ENCODE measurements around the gene UBXN7.
"Not testable (repeated sequence)": the region's sequence is repeated elsewhere in the genome, so short reads cannot be mapped to it uniquely, and the experiment has no call there.

UBXN7 gene, protein sequence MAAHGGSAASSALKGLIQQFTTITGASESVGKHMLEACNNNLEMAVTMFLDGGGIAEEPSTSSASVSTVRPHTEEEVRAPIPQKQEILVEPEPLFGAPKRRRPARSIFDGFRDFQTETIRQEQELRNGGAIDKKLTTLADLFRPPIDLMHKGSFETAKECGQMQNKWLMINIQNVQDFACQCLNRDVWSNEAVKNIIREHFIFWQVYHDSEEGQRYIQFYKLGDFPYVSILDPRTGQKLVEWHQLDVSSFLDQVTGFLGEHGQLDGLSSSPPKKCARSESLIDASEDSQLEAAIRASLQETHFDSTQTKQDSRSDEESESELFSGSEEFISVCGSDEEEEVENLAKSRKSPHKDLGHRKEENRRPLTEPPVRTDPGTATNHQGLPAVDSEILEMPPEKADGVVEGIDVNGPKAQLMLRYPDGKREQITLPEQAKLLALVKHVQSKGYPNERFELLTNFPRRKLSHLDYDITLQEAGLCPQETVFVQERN

DNA sequence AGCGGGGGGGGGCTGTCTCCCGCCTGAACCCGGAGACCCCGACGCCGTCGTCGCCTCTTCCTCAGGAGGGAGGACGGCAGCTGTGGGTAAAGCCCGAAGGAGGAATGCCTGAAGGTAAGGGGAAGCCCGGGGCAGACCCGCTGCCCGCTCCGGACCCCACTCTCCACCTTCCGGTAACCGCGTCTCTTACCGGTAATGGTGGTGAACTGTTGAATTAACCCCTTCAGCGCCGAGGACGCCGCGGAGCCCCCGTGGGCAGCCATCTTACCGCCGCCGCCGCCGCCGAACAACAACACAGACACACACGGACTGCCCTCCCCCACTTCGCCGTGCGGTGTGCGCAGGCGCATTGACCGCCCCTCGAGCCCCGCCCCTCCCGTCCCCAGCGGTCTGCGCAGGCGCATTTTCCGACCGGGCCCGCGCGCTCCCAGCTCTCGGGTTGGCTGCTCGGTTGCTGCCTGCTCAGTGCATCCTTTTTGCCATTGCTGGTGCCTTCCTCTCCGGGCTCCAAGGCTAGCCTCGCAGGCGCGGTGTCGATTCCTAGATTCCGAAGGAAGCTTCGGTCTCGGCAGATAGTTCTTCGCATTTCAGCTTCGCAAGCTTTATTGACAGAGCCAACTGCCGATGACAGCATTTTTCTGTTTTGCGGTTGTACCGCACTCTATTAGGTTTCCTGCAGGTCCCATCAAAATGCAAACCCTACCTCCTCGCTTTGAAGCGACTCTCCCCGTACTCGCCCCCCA, at the start of gene UBXN7:
UBXN7 (minus strand) TSS at position 291 of the 743 bp plus-strand sequence; CDS start at position 263, 28 bp downstream.
- Histone ChIP-seq H3K9ac (ENCODE audit: low read length) (peak within 1 kb of the TSS; percentile 85), H3K9me3 (ENCODE audit: control insufficient read depth, insufficient read depth, low read depth, low read length) (no peaks in the 10 kb centered on the region), H3K36me3 (ENCODE audit: control insufficient read depth, insufficient read depth, low read length) (peaks cover 7% of the 10 kb centered on the region), H3K27ac (ENCODE audit: low read depth, low read length) (peak within 1 kb of the TSS; percentile 87), H3K4me1 (ENCODE audit: control insufficient read depth, insufficient read depth, low read length) (no peaks in the 10 kb centered on the region), H3K4me3 (ENCODE audit: low read depth, low read length) (peak within 1 kb of the TSS; percentile 95), H3K27me3 (ENCODE audit: control insufficient read depth, insufficient read depth, low read length) (no peaks in the 10 kb centered on the region)

- Histone ChIP-seq H3K4me1 (ENCODE audit: control insufficient read depth, insufficient read depth, low read length) (no peaks in the 10 kb centered on the region), H3K27ac (ENCODE audit: low read depth, low read length) (no peak overlapping the region), H3K9me3 (ENCODE audit: control insufficient read depth, insufficient read depth, low read depth, low read length) (no peaks in the 10 kb centered on the region), H3K27me3 (ENCODE audit: control insufficient read depth, insufficient read depth, low read length) (no peaks in the 10 kb centered on the region), H3K4me3 (ENCODE audit: low read depth, low read length) (no peak overlapping the region), H3K36me3 (ENCODE audit: control insufficient read depth, insufficient read depth, low read length) (peaks cover 83% of the 10 kb centered on the region), H3K9ac (ENCODE audit: low read length) (no peak overlapping the region)
These were observed 45.5 kb upstream of the UBXN7 start for GRCh38 chr3:196477678-196478077.

DNA sequence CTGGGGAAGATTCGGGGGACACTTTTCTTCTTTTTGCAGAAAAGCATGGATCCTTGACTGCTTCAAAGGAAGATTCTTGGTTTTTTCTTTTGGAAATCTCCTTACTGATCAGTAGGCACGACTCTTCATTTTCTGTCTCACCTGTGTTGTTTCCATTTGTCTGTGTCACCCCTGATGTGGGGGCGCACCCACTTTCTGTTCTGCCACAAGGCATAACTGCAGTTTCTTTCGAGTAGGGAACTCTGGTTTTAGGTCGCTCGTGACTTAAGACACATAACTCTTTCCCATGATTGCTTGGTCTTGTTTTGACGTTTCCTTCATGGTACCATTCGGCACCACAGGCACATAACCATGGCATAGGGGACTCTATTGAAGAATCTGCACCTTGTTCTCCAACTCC, 40.1 kb upstream of the UBXN7 start:
- H3K27ac ChIP-seq (ENCODE audit: low read depth, low read length), result no peak overlapping the region
- no peak overlapping the region for H3K4me3 ChIP-seq (ENCODE audit: low read depth, low read length)
- H3K9ac ChIP-seq (ENCODE audit: low read length), result no peak overlapping the region
- peaks cover 69% of the 10 kb centered on the region for H3K36me3 ChIP-seq (ENCODE audit: control insufficient read depth, insufficient read depth, low read length)
- H3K4me1 ChIP-seq (ENCODE audit: control insufficient read depth, insufficient read depth, low read length), result no peaks in the 10 kb centered on the region
- no peaks in the 10 kb centered on the region for H3K27me3 ChIP-seq (ENCODE audit: control insufficient read depth, insufficient read depth, low read length)
- H3K9me3 ChIP-seq (ENCODE audit: control insufficient read depth, insufficient read depth, low read depth, low read length), result no peaks in the 10 kb centered on the region

GRCh38 chr3:196471551-196471950, 39.3 kb upstream of the UBXN7 start:
- no peaks in the 10 kb centered on the region for H3K9me3 ChIP-seq (ENCODE audit: control insufficient read depth, insufficient read depth, low read depth, low read length)
- no peaks in the 10 kb centered on the region for H3K4me1 ChIP-seq (ENCODE audit: control insufficient read depth, insufficient read depth, low read length)
- H3K27ac ChIP-seq (ENCODE audit: low read depth, low read length), result no peak overlapping the region
- no peak overlapping the region for H3K4me3 ChIP-seq (ENCODE audit: low read depth, low read length)
- no peaks in the 10 kb centered on the region for H3K27me3 ChIP-seq (ENCODE audit: control insufficient read depth, insufficient read depth, low read length)
- H3K36me3 ChIP-seq (ENCODE audit: control insufficient read depth, insufficient read depth, low read length), result peaks cover 64% of the 10 kb centered on the region
- no peak overlapping the region for H3K9ac ChIP-seq (ENCODE audit: low read length)

DNA sequence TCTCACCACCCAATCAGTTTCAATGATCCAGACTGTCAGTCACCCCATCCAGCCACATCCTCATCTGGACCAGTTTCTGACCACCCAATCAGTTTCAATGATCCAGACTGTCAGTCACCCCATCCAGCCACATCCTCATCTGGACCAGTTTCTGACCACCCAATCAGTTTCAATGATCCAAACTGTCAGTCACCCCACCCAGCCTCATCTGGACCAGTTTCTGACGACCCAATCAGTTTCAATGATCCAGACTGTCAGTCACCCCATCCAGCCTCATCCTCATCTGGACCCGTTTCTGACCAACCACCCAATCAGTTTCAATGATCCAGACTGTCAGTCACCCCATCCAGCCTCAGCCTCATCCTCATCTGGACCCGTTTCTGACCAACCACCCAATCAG, 38.0 kb upstream of the UBXN7 start:
- H3K9me3 ChIP-seq (ENCODE audit: control insufficient read depth, insufficient read depth, low read depth, low read length); H3K27ac ChIP-seq (ENCODE audit: low read depth, low read length); H3K9ac ChIP-seq (ENCODE audit: low read length); H3K27me3 ChIP-seq (ENCODE audit: control insufficient read depth, insufficient read depth, low read length); H3K4me3 ChIP-seq (ENCODE audit: low read depth, low read length); H3K4me1 ChIP-seq (ENCODE audit: control insufficient read depth, insufficient read depth, low read length): not testable (repeated sequence)
- H3K36me3 ChIP-seq (ENCODE audit: control insufficient read depth, insufficient read depth, low read length), result peaks cover 59% of the 10 kb centered on the region

DNA sequence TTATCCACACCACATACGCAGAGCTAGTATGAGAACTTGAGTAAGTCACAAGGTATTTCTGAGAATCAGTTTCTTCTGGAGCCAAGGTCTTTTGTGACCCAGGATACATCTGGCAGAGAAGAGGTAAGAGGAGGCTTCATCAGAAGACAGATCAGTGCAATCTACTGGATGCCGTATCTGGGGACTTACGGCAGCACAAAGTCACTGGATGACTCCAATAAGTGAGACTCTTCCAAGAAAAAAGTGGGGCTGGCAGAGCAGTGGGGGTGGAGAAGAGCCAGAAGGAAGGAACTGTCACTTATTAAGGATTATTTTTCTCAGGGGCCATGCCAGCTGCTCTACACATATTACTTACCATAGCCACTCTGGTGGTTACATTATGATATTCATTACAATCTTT, 31.6 kb upstream of the UBXN7 start:
- Histone ChIP-seq H3K9ac (ENCODE audit: low read length) (no peak overlapping the region), H3K9me3 (ENCODE audit: control insufficient read depth, insufficient read depth, low read depth, low read length) (no peaks in the 10 kb centered on the region), H3K4me1 (ENCODE audit: control insufficient read depth, insufficient read depth, low read length) (no peaks in the 10 kb centered on the region), H3K27me3 (ENCODE audit: control insufficient read depth, insufficient read depth, low read length) (no peaks in the 10 kb centered on the region), H3K27ac (ENCODE audit: low read depth, low read length) (no peak overlapping the region), H3K36me3 (ENCODE audit: control insufficient read depth, insufficient read depth, low read length) (peaks cover 10% of the 10 kb centered on the region), H3K4me3 (ENCODE audit: low read depth, low read length) (no peak overlapping the region)

DNA sequence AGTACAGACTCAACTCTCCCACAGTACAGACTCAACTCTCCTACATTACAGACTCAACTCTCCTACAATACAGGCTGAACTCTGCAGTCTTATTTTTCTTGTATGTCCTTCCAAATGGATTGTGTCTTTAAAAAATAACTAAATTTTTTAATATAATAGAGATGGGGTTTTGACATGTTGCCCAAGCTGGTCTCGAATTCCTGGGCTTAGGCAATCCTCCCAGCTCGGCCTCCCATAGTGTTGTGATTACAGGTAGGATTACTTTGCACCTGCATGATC, 31.2 kb upstream of the UBXN7 start:
- Histone ChIP-seq H3K36me3 (ENCODE audit: control insufficient read depth, insufficient read depth, low read length) (peaks cover 6% of the 10 kb centered on the region), H3K27me3 (ENCODE audit: control insufficient read depth, insufficient read depth, low read length) (no peaks in the 10 kb centered on the region), H3K9ac (ENCODE audit: low read length) (no peak overlapping the region), H3K27ac (ENCODE audit: low read depth, low read length) (no peak overlapping the region), H3K4me3 (ENCODE audit: low read depth, low read length) (no peak overlapping the region), H3K9me3 (ENCODE audit: control insufficient read depth, insufficient read depth, low read depth, low read length) (no peaks in the 10 kb centered on the region), H3K4me1 (ENCODE audit: control insufficient read depth, insufficient read depth, low read length) (no peaks in the 10 kb centered on the region)

DNA sequence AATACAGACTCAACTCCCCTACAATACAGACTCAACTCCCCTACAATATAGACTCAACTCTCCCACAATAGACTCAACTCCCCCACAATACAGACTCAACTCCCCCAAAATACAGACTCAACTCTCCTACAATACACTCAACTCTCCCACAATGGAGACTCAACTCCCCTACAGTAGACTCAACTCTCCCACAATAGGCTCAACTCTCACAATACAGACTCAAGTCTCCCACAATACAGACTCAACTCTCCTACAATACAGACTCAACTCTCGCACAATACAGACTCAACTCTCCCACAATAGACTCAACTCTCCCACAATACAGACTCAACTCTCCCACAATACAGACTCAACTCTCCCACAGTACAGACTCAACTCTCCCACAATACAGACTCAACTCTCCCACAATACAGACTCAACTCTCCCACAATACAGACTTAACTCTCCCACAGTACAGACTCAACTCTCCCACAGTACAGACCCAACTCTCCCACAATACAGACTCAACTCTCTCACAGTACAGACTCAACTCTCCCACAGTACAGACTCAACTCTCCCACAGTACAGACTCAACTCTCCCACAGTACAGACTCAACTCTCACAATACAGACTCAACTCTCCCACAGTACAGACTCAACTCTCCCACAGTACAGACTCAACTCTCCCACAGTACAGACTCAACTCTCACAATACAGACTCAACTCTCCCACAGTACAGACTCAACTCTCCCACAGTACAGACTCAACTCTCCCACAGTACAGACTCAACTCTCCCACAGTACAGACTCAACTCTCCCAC, 30.7 kb upstream of the UBXN7 start:
- H3K9ac ChIP-seq (ENCODE audit: low read length); H3K4me1 ChIP-seq (ENCODE audit: control insufficient read depth, insufficient read depth, low read length); H3K9me3 ChIP-seq (ENCODE audit: control insufficient read depth, insufficient read depth, low read depth, low read length); H3K36me3 ChIP-seq (ENCODE audit: control insufficient read depth, insufficient read depth, low read length); H3K27ac ChIP-seq (ENCODE audit: low read depth, low read length); H3K4me3 ChIP-seq (ENCODE audit: low read depth, low read length); H3K27me3 ChIP-seq (ENCODE audit: control insufficient read depth, insufficient read depth, low read length): not testable (repeated sequence)

DNA sequence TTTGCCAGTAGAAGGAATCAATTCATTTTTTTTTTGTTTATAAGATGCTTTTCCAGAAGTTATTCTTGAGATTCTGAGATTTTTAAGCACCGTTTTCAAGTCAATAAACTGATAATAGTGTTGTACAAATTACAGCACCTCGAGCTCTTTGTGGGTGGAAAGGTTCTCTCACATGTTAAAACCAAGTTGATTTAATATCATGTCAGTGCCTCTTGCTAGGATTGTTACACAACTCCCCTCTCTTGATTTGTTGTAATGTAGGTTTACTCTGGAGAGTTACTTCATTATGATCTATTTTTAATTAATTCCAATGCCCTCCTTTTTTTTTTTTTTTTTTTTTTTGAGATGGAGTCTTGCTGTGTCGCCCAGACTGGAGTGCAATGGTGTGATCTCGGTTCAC, 25.8 kb upstream of the UBXN7 start:
- H3K9ac ChIP-seq (ENCODE audit: low read length), result no peak overlapping the region
- H3K36me3 ChIP-seq (ENCODE audit: control insufficient read depth, insufficient read depth, low read length), result no peaks in the 10 kb centered on the region
- H3K4me3 ChIP-seq (ENCODE audit: low read depth, low read length), result no peak overlapping the region
- H3K27ac ChIP-seq (ENCODE audit: low read depth, low read length), result no peak overlapping the region
- H3K4me1 ChIP-seq (ENCODE audit: control insufficient read depth, insufficient read depth, low read length), result no peaks in the 10 kb centered on the region
- H3K9me3 ChIP-seq (ENCODE audit: control insufficient read depth, insufficient read depth, low read depth, low read length), result no peaks in the 10 kb centered on the region
- no peaks in the 10 kb centered on the region for H3K27me3 ChIP-seq (ENCODE audit: control insufficient read depth, insufficient read depth, low read length)

GRCh38 chr3:196457470-196457869, 25.2 kb upstream of the UBXN7 start:
- not testable (repeated sequence) for H3K4me1 ChIP-seq (ENCODE audit: control insufficient read depth, insufficient read depth, low read length); H3K27me3 ChIP-seq (ENCODE audit: control insufficient read depth, insufficient read depth, low read length); H3K9ac ChIP-seq (ENCODE audit: low read length); H3K36me3 ChIP-seq (ENCODE audit: control insufficient read depth, insufficient read depth, low read length); H3K27ac ChIP-seq (ENCODE audit: low read depth, low read length); H3K4me3 ChIP-seq (ENCODE audit: low read depth, low read length); H3K9me3 ChIP-seq (ENCODE audit: control insufficient read depth, insufficient read depth, low read depth, low read length)

- Histone ChIP-seq H3K27me3 (ENCODE audit: control insufficient read depth, insufficient read depth, low read length) (no peaks in the 10 kb centered on the region), H3K36me3 (ENCODE audit: control insufficient read depth, insufficient read depth, low read length) (no peaks in the 10 kb centered on the region), H3K27ac (ENCODE audit: low read depth, low read length) (no peak overlapping the region), H3K9me3 (ENCODE audit: control insufficient read depth, insufficient read depth, low read depth, low read length) (no peaks in the 10 kb centered on the region), H3K4me1 (ENCODE audit: control insufficient read depth, insufficient read depth, low read length) (no peaks in the 10 kb centered on the region), H3K4me3 (ENCODE audit: low read depth, low read length) (no peak overlapping the region), H3K9ac (ENCODE audit: low read length) (no peak overlapping the region)
These were observed 22.7 kb upstream of the UBXN7 start for GRCh38 chr3:196454935-196455334.

Measured in HUES6 (cell line).